Lower leg skin (tissue), 3 donors: Measurements from ENCODE around the gene FBXW4.

Experiments used
- POLR2A ChIP-seq, 2 donors: fragments of 450-650 bp; IDR thresholded peaks; one replicate each; pipeline ENCODE4 v1.6.1; 2016 to 2017; ENCODE audit warnings: antibody characterized with exemption in 2 of 2, mild to moderate bottlenecking in 1 of 2, moderate library complexity in 1 of 2
- TF ChIP-seq, protein P1 (sequence below), 3 donors: fragments of 450-650 bp; IDR thresholded peaks; one replicate each; pipeline ENCODE4 v1.5.1; 2016; ENCODE audit warnings: antibody characterized with exemption in 3 of 3, mild to moderate bottlenecking in 3 of 3, moderate library complexity in 2 of 3

DNA sequence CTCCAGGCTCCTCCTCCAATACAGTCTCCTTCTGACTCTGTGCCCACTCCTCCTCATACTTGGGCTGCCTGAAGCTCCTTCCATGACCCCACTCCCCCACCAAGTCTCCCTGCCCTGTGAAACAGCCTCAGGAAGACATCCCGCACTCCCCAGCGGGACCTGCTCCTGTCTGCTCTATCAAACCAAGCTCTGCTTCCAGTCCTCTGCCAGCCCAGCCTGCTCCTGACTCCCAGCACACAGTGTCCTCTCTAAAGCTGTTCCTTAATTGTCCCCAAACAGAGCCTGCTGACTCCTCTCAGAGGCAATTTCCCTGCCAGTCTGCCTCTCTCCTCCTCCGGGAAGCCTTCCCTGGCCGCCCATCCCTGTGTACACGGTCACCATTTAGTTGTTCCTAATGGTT, 116.8 kb downstream of the FBXW4 start:
- TF ChIP-seq, protein P1, sequence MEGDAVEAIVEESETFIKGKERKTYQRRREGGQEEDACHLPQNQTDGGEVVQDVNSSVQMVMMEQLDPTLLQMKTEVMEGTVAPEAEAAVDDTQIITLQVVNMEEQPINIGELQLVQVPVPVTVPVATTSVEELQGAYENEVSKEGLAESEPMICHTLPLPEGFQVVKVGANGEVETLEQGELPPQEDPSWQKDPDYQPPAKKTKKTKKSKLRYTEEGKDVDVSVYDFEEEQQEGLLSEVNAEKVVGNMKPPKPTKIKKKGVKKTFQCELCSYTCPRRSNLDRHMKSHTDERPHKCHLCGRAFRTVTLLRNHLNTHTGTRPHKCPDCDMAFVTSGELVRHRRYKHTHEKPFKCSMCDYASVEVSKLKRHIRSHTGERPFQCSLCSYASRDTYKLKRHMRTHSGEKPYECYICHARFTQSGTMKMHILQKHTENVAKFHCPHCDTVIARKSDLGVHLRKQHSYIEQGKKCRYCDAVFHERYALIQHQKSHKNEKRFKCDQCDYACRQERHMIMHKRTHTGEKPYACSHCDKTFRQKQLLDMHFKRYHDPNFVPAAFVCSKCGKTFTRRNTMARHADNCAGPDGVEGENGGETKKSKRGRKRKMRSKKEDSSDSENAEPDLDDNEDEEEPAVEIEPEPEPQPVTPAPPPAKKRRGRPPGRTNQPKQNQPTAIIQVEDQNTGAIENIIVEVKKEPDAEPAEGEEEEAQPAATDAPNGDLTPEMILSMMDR (IDR thresholded peaks at IDR 0.05): no peak
- TF ChIP-seq POLR2A (IDR thresholded peaks at IDR 0.05): no peak
